CD4-positive, alpha-beta T cell (primary cell): Measurements from ENCODE around the gene PEX10. TPM values are rescaled to one million over a fixed set of nuclear protein-coding genes. Genes with fewer than 3 reads are reported as not detected.

Source experiments
- ATAC-seq: fragments of 200-7000 bp; cut with Tn5 transposase; one replicate; pipeline ENCODE4 v1.10.0; 2022; ENCODE audit warnings: mild to moderate bottlenecking; ENCODE audit not compliant: poor library complexity
- CTCF ChIA-PET: fragments of 350-600 bp; sonication (Branson Sonifier 250); formaldehyde crosslinking; loops from one replicate; lab custom pipeline; 2021; ENCODE audit warnings: antibody characterized with exemption, inconsistent platforms; lab: Charles Lee
- POLR2A ChIA-PET: fragments of 350-600 bp; sonication (Branson Sonifier 250); formaldehyde crosslinking; loops from one replicate; lab custom pipeline; 2021; ENCODE audit warnings: antibody characterized with exemption, inconsistent platforms; lab: Charles Lee
- DNase-seq, 14 experiments: peaks; one replicate each; pipeline ENCODE4 v3.0.0-alpha.2; 2013 to 2020; ENCODE audit warnings: mixed read lengths in 2 of 14
- H3K27ac ChIP-seq, 2 donors: one replicate each; pipeline versions ENCODE4 v1.5.1 to v1.7.0; 2013; ENCODE audit warnings: low read length in 2 of 2, low read depth in 1 of 2, mild to moderate bottlenecking in 1 of 2
- H3K27me3 ChIP-seq, 2 experiments: 1 replicate in 1 of 2; 2 replicates in 1 of 2; pipeline versions ENCODE4 v1.6.1 to v1.7.0; 2013; ENCODE audit warnings: low read length in 2 of 2, control low read depth in 1 of 2, mild to moderate bottlenecking in 1 of 2, moderate library complexity in 1 of 2; ENCODE audit not compliant: insufficient read depth in 2 of 2, control insufficient read depth in 1 of 2
- H3K36me3 ChIP-seq: one replicate; pipeline ENCODE4 v1.6.1; 2013; ENCODE audit warnings: low read length, control low read depth; ENCODE audit not compliant: insufficient read depth
- H3K4me1 ChIP-seq: one replicate; pipeline ENCODE4 v1.6.1; 2013; ENCODE audit warnings: low read length, control low read depth; ENCODE audit not compliant: insufficient read depth
- H3K4me3 ChIP-seq: one replicate; pipeline ENCODE4 v1.5.1; 2013; ENCODE audit warnings: mild to moderate bottlenecking, low read length, moderate library complexity
- H3K9me3 ChIP-seq, 2 experiments: 1 replicate in 1 of 2; 2 replicates in 1 of 2; pipeline versions ENCODE4 v1.6.1 to v1.7.0; 2013; ENCODE audit warnings: low read length in 2 of 2, mild to moderate bottlenecking in 2 of 2, control low read depth in 1 of 2, moderate library complexity in 1 of 2; ENCODE audit not compliant: control insufficient read depth in 1 of 2, insufficient read depth in 1 of 2
- H3K27ac Mint-ChIP-seq: one replicate; pipeline ENCODE4 v1.8.0; 2020; ENCODE audit warnings: mixed read lengths
- H3K27me3 Mint-ChIP-seq: one replicate; pipeline ENCODE4 v1.8.0; 2021; ENCODE audit warnings: mixed read lengths
- H3K36me3 Mint-ChIP-seq: one replicate; pipeline ENCODE4 v1.8.0; 2021; ENCODE audit warnings: low read depth, mixed read lengths
- H3K4me1 Mint-ChIP-seq: one replicate; pipeline ENCODE4 v1.8.0; 2021; ENCODE audit warnings: low read depth, mixed read lengths
- H3K4me3 Mint-ChIP-seq: one replicate; pipeline ENCODE4 v1.8.0; 2020; ENCODE audit warnings: mild to moderate bottlenecking, mixed read lengths
- H3K9me3 Mint-ChIP-seq: one replicate; pipeline ENCODE4 v1.8.0; 2020; ENCODE audit warnings: mixed read lengths
- CTCF ChIP-seq: fragments of 200-600 bp; IDR thresholded peaks from one replicate; pipeline ENCODE4 v1.8.0; 2022; ENCODE audit warnings: antibody characterized with exemption, mild to moderate bottlenecking
- intact Hi-C, 2 experiments: fragments of 100-400 bp; cut with DNase I in 1 of 2; cut with micrococcal nuclease in 1 of 2; formaldehyde crosslinking; loops; one replicate each; pipeline versions ENCODE4 v1.15.1 to v1.9.0; 2023 to 2025; cut with DNase I, micrococcal nuclease
- total RNA-seq, 174 experiments: library from RNA in 2 of 174; stranded (reverse) in 2 of 174; gene quantifications; one replicate each; pipeline ENCODE4 v1.2.3 and lab custom pipeline; 2021 to 2026

The PEX10 gene
- total RNA-seq, 2 experiments from 2014 or later: 12.0 to 12.5 TPM

- POLR2A ChIA-PET: no interaction called here
- Histone ChIP-seq H3K27me3 (no peaks in the 10 kb centered on the region), H3K4me1 (no peaks in the 10 kb centered on the region), H3K9me3 (peaks cover 3 to 9% of the 10 kb centered on the region in 2 experiments), H3K4me3 (no peak overlapping the region), H3K36me3 (no peaks in the 10 kb centered on the region), H3K27ac (no peak overlapping the region)
- CTCF ChIA-PET: no interaction called here
- H3K9me3 Mint-ChIP-seq: peaks cover 5% of the 10 kb centered on the region
- H3K27ac Mint-ChIP-seq: no peak overlapping the region
- no peaks in the 10 kb centered on the region for H3K27me3 Mint-ChIP-seq
- no peaks in the 10 kb centered on the region for H3K4me1 Mint-ChIP-seq
- ATAC-seq (no peak), DNase-seq (peak in 1 of 14 experiments; percentile 1)
- intact Hi-C loops: no loop called here
- H3K36me3 Mint-ChIP-seq: peaks cover 8% of the 10 kb centered on the region
- H3K4me3 Mint-ChIP-seq: no peak overlapping the region
- TF ChIP-seq CTCF: no peak
Measured at GRCh38 chr1:2360588-2361364, 51.6 kb downstream of the PEX10 start.

GRCh38 chr1:2358651-2359640 is 53.4 kb downstream of the PEX10 start:
- Histone ChIP-seq H3K9me3 (peaks cover 3 to 7% of the 10 kb centered on the region in 2 experiments), H3K27me3 (no peaks in the 10 kb centered on the region), H3K36me3 (no peaks in the 10 kb centered on the region), H3K4me3 (no peak overlapping the region), H3K27ac (no peak overlapping the region), H3K4me1 (no peaks in the 10 kb centered on the region)
- Mint-ChIP-seq H3K27ac (no peak overlapping the region), H3K36me3 (peaks cover 7% of the 10 kb centered on the region), H3K9me3 (peaks cover 3% of the 10 kb centered on the region), H3K4me3 (no peak overlapping the region), H3K4me1 (no peaks in the 10 kb centered on the region), H3K27me3 (no peaks in the 10 kb centered on the region)
- POLR2A ChIA-PET: no interaction called here
- no peak for TF ChIP-seq CTCF
- CTCF ChIA-PET: no interaction called here
- DNase-seq (no peak), ATAC-seq (no peak)
- intact Hi-C loops: no loop called here

GRCh38 chr1:2358072-2358471 is 54.3 kb downstream of the PEX10 start:
- no peak overlapping the region for H3K27ac Mint-ChIP-seq
- no peak overlapping the region for H3K4me3 Mint-ChIP-seq
- H3K9me3 ChIP-seq: peaks cover 0 to under 1% of the 10 kb centered on the region in 2 experiments
- H3K27me3 Mint-ChIP-seq: no peaks in the 10 kb centered on the region
- no peak overlapping the region for H3K27ac ChIP-seq
- intact Hi-C loops: no loop called here
- H3K36me3 Mint-ChIP-seq: peaks cover 4% of the 10 kb centered on the region
- DNase-seq (peak in 1 of 14 experiments; percentile 2), ATAC-seq (no peak)
- ChIA-PET POLR2A (no interaction called here), CTCF (no interaction called here)
- H3K27me3 ChIP-seq: no peaks in the 10 kb centered on the region
- H3K4me1 ChIP-seq: no peaks in the 10 kb centered on the region
- no peaks in the 10 kb centered on the region for H3K9me3 Mint-ChIP-seq
- TF ChIP-seq CTCF: no peak
- no peaks in the 10 kb centered on the region for H3K4me1 Mint-ChIP-seq
- no peaks in the 10 kb centered on the region for H3K36me3 ChIP-seq
- H3K4me3 ChIP-seq: no peak overlapping the region
